ENCODE measurements around the gene BRPF3. TPM values are rescaled to one million over a fixed set of nuclear protein-coding genes. Genes with fewer than 3 reads are reported as not detected.

Gene BRPF3
- total RNA-seq, 1 donor from 2014 or later = 36.5 TPM

DNA sequence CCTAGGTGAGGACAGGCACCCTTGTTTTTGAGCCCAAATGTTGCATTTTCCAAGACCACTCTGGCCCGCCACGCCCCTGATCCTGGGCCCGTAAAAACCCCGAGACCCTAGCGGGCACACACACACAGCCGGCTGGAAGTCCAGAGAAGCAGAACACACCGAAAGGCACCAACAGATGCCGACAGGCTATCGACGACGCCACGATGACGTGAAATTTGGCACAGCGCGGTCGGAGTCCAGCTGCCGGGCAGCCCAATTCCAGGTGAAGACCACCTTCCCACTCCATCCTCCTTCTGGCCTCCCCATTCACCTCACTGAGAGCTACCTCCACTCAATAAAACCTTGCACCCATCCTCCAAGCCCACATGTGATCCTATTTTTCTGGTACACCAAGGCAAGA, 39.3 kb downstream of the BRPF3 start:
- intact Hi-C loops (cut with micrococcal nuclease) = no loop called here
- Mint-ChIP-seq H3K4me3 (no peak overlapping the region), H3K9me3 (no peaks in the 10 kb centered on the region), H3K36me3 (ENCODE audit: low read depth) (peaks cover 32% of the 10 kb centered on the region), H3K27ac (no peak overlapping the region), H3K4me1 (no peaks in the 10 kb centered on the region), H3K27me3 (no peaks in the 10 kb centered on the region)
- no peak for ATAC-seq (ENCODE audit: low read depth)
- no peak for TF ChIP-seq CTCF (IDR thresholded peaks at IDR 0.05)
- DNase-seq = no peak
- POLR2A ChIA-PET = no interaction called here
- CTCF ChIA-PET = no interaction called here

DNA sequence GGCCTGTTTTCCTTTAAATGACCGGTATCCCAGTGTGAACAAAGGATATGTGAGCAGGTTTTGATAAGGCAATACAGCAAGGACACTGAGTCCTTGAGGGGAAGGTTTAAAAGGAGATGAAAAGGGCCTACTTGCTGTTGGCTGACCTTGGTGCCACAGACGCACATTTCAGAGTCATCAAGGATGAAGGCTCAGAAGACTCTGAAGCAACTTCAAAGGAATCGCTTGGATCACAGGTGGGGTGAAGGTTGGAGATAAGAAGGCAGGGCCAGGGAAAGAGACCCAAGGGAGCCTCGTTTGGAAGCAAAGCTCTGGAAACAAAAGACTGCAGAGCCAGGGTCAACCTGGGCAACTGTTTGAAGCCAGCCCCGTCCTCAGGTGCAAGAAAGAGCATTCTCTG, 43.2 kb downstream of the BRPF3 start:
- TF ChIP-seq CTCF (IDR thresholded peaks at IDR 0.05) = no peak
- POLR2A ChIA-PET = no interaction called here
- CTCF ChIA-PET = no interaction called here
- intact Hi-C loops (cut with micrococcal nuclease) = no loop called here
- Mint-ChIP-seq H3K4me3 (no peak overlapping the region), H3K9me3 (no peaks in the 10 kb centered on the region), H3K27me3 (no peaks in the 10 kb centered on the region), H3K36me3 (ENCODE audit: low read depth) (peaks cover 7% of the 10 kb centered on the region), H3K4me1 (peaks cover 17% of the 10 kb centered on the region), H3K27ac (no peak overlapping the region)
- ATAC-seq (ENCODE audit: low read depth) (no peak), DNase-seq (no peak)

DNA sequence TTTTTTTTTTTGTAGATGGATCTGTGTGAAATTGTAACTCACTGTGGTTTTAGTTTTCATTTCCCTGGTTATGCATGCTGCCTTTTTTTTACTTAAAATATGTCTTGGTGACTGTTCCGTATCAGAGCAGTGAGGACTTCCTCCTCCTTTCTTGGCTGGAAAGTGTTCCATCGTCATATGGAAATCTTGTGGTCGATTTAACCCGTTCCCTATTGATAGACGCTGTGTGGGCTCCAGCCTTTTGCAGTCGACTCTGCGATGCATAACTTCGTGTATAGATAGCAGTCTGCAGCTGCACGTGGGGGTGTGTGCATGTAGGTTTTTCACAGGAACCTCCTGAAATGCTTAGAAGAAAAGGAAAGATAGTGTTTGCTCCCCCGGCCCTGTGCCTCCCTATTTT, 45.2 kb downstream of the BRPF3 start:
- Mint-ChIP-seq H3K9me3 (no peaks in the 10 kb centered on the region), H3K4me3 (peak overlapping the region; percentile 51), H3K27me3 (no peaks in the 10 kb centered on the region), H3K27ac (peak overlapping the region; percentile 11), H3K36me3 (ENCODE audit: low read depth) (no peaks in the 10 kb centered on the region), H3K4me1 (peaks cover 25% of the 10 kb centered on the region)
- CTCF ChIA-PET = no interaction called here
- peak; percentile 74 for ATAC-seq (ENCODE audit: low read depth)
- no peak for DNase-seq
- no peak for TF ChIP-seq CTCF (IDR thresholded peaks at IDR 0.05)
- POLR2A ChIA-PET = interaction anchor here (0.6 kb wide), 1 partner anchor 940 kb away, joined by 3 read pairs; no protein-coding TSS in a partner anchor
- intact Hi-C loops (cut with micrococcal nuclease) = no loop called here

DNA sequence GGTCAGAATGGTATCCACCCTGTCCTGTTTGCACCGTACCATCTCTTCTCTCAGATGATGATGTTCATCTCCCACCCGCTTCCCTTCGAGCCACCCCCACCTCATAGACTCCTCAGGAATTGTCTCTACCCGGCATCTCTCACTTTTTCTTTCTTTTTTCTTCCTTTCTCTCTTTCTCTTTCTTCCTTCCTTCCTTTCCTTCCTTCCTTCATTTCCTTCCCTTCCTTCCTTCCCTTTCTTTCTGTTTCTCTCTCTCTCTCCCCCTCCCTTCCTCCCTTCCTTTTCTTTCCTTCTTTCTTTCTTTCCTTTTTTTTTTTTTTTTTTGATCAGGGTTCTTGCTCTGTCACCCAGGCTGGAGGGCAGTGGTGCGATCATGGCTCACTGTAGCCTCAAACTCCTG, 45.6 kb downstream of the BRPF3 start:
- H3K9me3 Mint-ChIP-seq = no peaks in the 10 kb centered on the region
- H3K27me3 Mint-ChIP-seq = no peaks in the 10 kb centered on the region
- no peak overlapping the region for H3K27ac Mint-ChIP-seq
- H3K4me3 Mint-ChIP-seq = peak overlapping the region; percentile 51
- intact Hi-C loops (cut with micrococcal nuclease) = no loop called here
- CTCF ChIA-PET = no interaction called here
- POLR2A ChIA-PET = no interaction called here
- H3K36me3 Mint-ChIP-seq (ENCODE audit: low read depth) = no peaks in the 10 kb centered on the region
- DNase-seq (no peak), ATAC-seq (ENCODE audit: low read depth) (no peak)
- TF ChIP-seq CTCF (IDR thresholded peaks at IDR 0.05) = no peak
- H3K4me1 Mint-ChIP-seq = peaks cover 25% of the 10 kb centered on the region

DNA sequence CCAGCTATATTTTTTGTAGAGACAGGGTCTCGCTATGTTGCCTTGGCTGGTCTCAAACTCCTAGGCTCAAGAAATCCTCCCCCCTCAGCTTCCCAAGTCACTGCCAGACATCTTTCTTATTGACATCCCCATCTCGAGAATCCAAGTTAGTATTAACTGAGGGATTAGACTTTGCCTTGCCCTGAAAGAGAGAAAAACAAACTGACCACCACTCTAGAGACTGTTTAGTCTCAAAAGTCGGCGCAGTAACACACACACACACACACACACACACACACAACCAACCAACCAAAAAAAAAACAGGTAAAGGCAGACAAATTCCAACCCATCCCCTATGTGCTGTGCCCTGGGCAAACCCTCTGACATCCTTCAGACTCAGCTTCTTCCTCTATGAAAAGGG, 46.1 kb downstream of the BRPF3 start:
- peaks cover 25% of the 10 kb centered on the region for H3K4me1 Mint-ChIP-seq

More for the DNA sequence above, 46.1 kb downstream of the BRPF3 start:
- ChIA-PET POLR2A (no interaction called here), CTCF (interaction anchor here (1.1 kb wide), 1 partner anchor 148 kb away, joined by 3 read pairs; no protein-coding TSS in a partner anchor)
- no peak for DNase-seq
- Mint-ChIP-seq H3K27me3 (no peaks in the 10 kb centered on the region), H3K9me3 (no peaks in the 10 kb centered on the region), H3K4me3 (no peak overlapping the region), H3K27ac (no peak overlapping the region), H3K36me3 (ENCODE audit: low read depth) (no peaks in the 10 kb centered on the region)
- no peak for TF ChIP-seq CTCF (IDR thresholded peaks at IDR 0.05)
- intact Hi-C loops (cut with micrococcal nuclease) = no loop called here
- ATAC-seq (ENCODE audit: low read depth) = no peak

Measured in activated B cell treated with CpG ODN at 0.5 μM for 24 hours (primary cell).